Measurements from ENCODE around the gene ACVR1. TPM values are rescaled to one million over a fixed set of nuclear protein-coding genes. Genes with fewer than 3 reads are reported as not detected.
A peak's percentile ranks its signal among the peaks of the same experiment; 100 is the strongest.

ACVR1 gene
- total RNA-seq, 1 experiment from 2014 or later: 27.6 TPM

DNA sequence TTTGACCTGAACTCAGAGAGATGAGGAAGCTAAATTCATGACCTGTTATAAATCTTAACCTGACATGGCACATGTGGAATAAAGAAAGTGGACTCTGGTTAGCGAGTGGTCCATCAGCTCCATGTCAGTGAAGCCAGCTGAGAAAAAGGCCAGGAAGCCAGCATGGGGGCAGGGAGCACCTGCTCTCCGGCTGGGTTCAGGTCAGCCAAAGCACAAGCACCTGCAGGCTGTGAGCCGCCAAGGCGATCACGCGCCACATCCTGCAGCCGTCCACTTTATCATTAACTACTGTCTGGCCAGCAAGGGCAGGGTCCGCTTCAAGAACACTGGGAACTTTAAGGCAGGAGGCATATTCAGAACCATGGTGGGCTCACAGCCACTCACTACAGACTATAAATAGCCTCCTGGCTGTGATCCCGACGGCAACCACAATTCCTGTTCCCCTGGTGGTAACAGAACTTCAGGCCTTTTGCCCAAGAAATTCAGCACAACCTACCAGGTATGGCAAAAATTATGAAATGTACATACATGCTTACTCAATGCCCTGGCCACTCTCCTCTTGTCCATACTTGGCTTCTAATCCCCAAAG is 35.5 kb downstream of the ACVR1 start:
- H3K4me3 ChIP-seq (ENCODE audit: low read depth in 2 of 2, low read length in 2 of 2): no peak overlapping the region
- POLR2A ChIA-PET: no interaction called here
- ATAC-seq: no peak
- no peaks in the 10 kb centered on the region for H3K36me3 ChIP-seq (ENCODE audit: control insufficient read depth, insufficient read depth, low read length)
- CTCF ChIA-PET: no interaction called here
- in situ Hi-C loops (cut with HindIII; ENCODE audit: low pct_unique_long_range_greater_than_20kb, low sequenced_read_pairs): no loop called here
- intact Hi-C loops (cut with micrococcal nuclease; ENCODE audit: unreplicated experiment): no loop called here
- H3K27me3 ChIP-seq (ENCODE audit: control insufficient read depth, insufficient read depth, low read length): no peaks in the 10 kb centered on the region
- H3K27ac ChIP-seq (ENCODE audit: low read length): peak overlapping the region; percentile 57
- no TSS peak for BruUV-seq (replicated peaks)
- H3K4me1 ChIP-seq (ENCODE audit: control insufficient read depth, insufficient read depth, low read length): peaks cover 41% of the 10 kb centered on the region
- no peaks in the 10 kb centered on the region for H3K9me3 ChIP-seq (ENCODE audit: control insufficient read depth, insufficient read depth, low read depth, low read length)
- DNase-seq (ENCODE audit: low read depth, low spot score): no peak
- TF ChIP-seq POLR2AphosphoS5 (IDR thresholded peaks at IDR 0.05; ENCODE audit: low read depth, low read length) (no peak), REST (IDR thresholded peaks at IDR 0.05; ENCODE audit: insufficient read depth in 1 of 2, low read depth in 2 of 2, low read length in 1 of 2) (no peak), TCF7L2 (IDR thresholded peaks at IDR 0.05; ENCODE audit: low read depth, low read length) (no peak), SIN3A (IDR thresholded peaks at IDR 0.05; ENCODE audit: borderline replicate concordance, insufficient read depth, low read depth, low read length) (no peak)
- TF ChIP-seq, protein P1, sequence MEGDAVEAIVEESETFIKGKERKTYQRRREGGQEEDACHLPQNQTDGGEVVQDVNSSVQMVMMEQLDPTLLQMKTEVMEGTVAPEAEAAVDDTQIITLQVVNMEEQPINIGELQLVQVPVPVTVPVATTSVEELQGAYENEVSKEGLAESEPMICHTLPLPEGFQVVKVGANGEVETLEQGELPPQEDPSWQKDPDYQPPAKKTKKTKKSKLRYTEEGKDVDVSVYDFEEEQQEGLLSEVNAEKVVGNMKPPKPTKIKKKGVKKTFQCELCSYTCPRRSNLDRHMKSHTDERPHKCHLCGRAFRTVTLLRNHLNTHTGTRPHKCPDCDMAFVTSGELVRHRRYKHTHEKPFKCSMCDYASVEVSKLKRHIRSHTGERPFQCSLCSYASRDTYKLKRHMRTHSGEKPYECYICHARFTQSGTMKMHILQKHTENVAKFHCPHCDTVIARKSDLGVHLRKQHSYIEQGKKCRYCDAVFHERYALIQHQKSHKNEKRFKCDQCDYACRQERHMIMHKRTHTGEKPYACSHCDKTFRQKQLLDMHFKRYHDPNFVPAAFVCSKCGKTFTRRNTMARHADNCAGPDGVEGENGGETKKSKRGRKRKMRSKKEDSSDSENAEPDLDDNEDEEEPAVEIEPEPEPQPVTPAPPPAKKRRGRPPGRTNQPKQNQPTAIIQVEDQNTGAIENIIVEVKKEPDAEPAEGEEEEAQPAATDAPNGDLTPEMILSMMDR (IDR thresholded peaks at IDR 0.05): no peak

- H3K36me3 ChIP-seq (ENCODE audit: control insufficient read depth, insufficient read depth, low read length): no peaks in the 10 kb centered on the region
- H3K4me3 ChIP-seq (ENCODE audit: low read depth in 2 of 2, low read length in 2 of 2): no peak overlapping the region
- H3K27ac ChIP-seq (ENCODE audit: low read length): peak overlapping the region; percentile 1; the same call in 1 of the 2 replicates
- in situ Hi-C loops (cut with HindIII; ENCODE audit: low pct_unique_long_range_greater_than_20kb, low sequenced_read_pairs) (no loop called here), intact Hi-C loops (cut with micrococcal nuclease; ENCODE audit: unreplicated experiment) (no loop called here)
- TF ChIP-seq, protein P1 (IDR thresholded peaks at IDR 0.05): no peak
- TF ChIP-seq POLR2AphosphoS5 (IDR thresholded peaks at IDR 0.05; ENCODE audit: low read depth, low read length): no peak
- TF ChIP-seq REST (IDR thresholded peaks at IDR 0.05; ENCODE audit: insufficient read depth in 1 of 2, low read depth in 2 of 2, low read length in 1 of 2): no peak
- TF ChIP-seq SIN3A (IDR thresholded peaks at IDR 0.05; ENCODE audit: borderline replicate concordance, insufficient read depth, low read depth, low read length): no peak
- TF ChIP-seq TCF7L2 (IDR thresholded peaks at IDR 0.05; ENCODE audit: low read depth, low read length): no peak
- H3K4me1 ChIP-seq (ENCODE audit: control insufficient read depth, insufficient read depth, low read length): peaks cover 41% of the 10 kb centered on the region
- no peaks in the 10 kb centered on the region for H3K27me3 ChIP-seq (ENCODE audit: control insufficient read depth, insufficient read depth, low read length)
- DNase-seq (ENCODE audit: low read depth, low spot score) (no peak), ATAC-seq (no peak)
- BruUV-seq (replicated peaks): no TSS peak
- POLR2A ChIA-PET: no interaction called here
- CTCF ChIA-PET: no interaction called here
- H3K9me3 ChIP-seq (ENCODE audit: control insufficient read depth, insufficient read depth, low read depth, low read length): no peaks in the 10 kb centered on the region
Observed at GRCh38 chr2:157839822-157840221, 36.3 kb downstream of the ACVR1 start.

All from Panc1 (cell line).